ENCODE measurements around the gene CSGALNACT2. TPM values are rescaled to one million over a fixed set of nuclear protein-coding genes. Genes with fewer than 3 reads are reported as not detected.
A peak's percentile ranks its signal among the peaks of the same experiment; 100 is the strongest.

Gene CSGALNACT2
- total and polyA plus RNA-seq, 10 of the 15 experiments (the other 5 are each of a cell fraction or from before 2014, with no cell fraction given): 2.5 to 12.6 (median 8.7) TPM

DNA sequence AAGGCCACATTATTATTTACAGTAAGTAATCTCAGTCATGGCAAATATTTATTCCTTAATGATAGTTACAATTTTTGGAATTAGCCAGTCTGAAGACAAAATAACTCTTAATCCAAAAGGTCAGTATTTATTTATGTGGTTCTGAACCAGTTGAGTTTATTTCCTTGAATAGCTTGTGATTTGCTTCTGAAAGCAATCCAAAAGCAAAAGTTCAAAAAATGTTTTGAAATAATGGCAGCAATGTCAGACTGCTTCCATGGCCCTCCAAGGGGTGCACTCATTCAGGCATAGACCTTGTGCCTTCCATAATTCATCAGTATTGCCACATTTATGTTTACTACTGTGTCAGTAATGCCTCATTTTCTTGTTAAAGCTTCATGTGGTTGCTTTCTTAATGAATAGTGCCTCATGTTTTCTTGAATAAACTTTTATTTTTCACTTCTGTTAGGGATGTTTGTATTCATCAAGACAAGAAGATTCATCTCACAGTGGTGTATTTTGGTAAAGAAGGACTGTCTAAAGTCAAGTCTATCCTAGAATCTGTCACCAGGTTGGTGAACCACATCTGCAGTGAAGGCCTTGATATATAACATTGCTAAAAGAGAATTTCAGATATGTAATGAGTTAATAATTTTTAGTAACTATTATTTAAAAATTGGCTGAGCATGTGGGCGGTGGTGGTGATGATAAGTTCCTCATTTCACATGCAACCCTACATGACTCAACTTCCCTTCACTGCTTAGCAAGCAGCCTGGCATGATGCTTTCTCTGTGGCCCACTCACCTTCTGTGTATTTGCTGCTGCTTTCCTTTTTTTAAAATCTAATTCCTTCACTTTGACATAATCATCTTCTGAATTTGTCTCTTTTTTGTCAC lies 22.0 kb downstream of the CSGALNACT2 start:
- Histone ChIP-seq H3K4me3 (no peak overlapping the region), H3K4me2 (ENCODE audit: control insufficient read depth, insufficient read depth) (no peak overlapping the region), H3K36me3 (ENCODE audit: control insufficient read depth in 2 of 2, insufficient read depth in 2 of 2, low read length in 1 of 2) (peaks cover 2 to 6% of the 10 kb centered on the region in 2 experiments; a peak in 2 of 4 replicates), H3K4me1 (ENCODE audit: control insufficient read depth, insufficient read depth, low read length) (no peaks in the 10 kb centered on the region; the same call in 1 of the 2 replicates), H3K9me3 (replicated peaks; ENCODE audit: control insufficient read depth, insufficient read depth, low read length) (no peaks in the 10 kb centered on the region), H3K27me3 (replicated peaks in 1 of 2; ENCODE audit: control insufficient read depth in 2 of 2, insufficient read depth in 2 of 2, low read length in 1 of 2) (no peaks in the 10 kb centered on the region), H3K27ac (ENCODE audit: control insufficient read depth, insufficient read depth) (no peak overlapping the region; the same call in 1 of the 2 replicates), H4K20me1 (ENCODE audit: control insufficient read depth, insufficient read depth) (no peaks in the 10 kb centered on the region), H3K9ac (ENCODE audit: control insufficient read depth, insufficient read depth, low read length) (no peak overlapping the region), H2AFZ (ENCODE audit: control insufficient read depth, low read depth, low read length) (no peak overlapping the region), H3K79me2 (ENCODE audit: control insufficient read depth, insufficient read depth, low read length) (peaks cover 1% of the 10 kb centered on the region)
- intact Hi-C loops (cut with micrococcal nuclease; ENCODE audit: unreplicated experiment): no loop called here
- CTCF ChIA-PET: interaction anchor here (1.4 to 1.8 kb wide), 2 partner anchors 10 to 11 kb away, joined by 4 to 6 read pairs; no protein-coding TSS in a partner anchor
- RAD21 ChIA-PET (ENCODE audit: unreplicated experiment): interaction anchor here (0.5 to 0.9 kb wide), 3 partner anchors 14 to 525 kb away, joined by 3 to 4 read pairs (median 3); no protein-coding TSS in a partner anchor
- SMC1A ChIA-PET (ENCODE audit: uncharacterized antibody, unreplicated experiment): interaction anchor here (0.7 to 3.0 kb wide), 3 partner anchors 10 to 19 kb away, joined by 3 to 8 read pairs (median 3); no protein-coding TSS in a partner anchor
- peak; percentile 75 for ATAC-seq
- DNase-seq (ENCODE audit: low read depth, low spot score): no peak
- FAIRE-seq: no peak
- no peak for TF ChIP-seq CREB1 (IDR thresholded peaks at IDR 0.05; ENCODE audit: low read depth)
- TF ChIP-seq, protein P1, sequence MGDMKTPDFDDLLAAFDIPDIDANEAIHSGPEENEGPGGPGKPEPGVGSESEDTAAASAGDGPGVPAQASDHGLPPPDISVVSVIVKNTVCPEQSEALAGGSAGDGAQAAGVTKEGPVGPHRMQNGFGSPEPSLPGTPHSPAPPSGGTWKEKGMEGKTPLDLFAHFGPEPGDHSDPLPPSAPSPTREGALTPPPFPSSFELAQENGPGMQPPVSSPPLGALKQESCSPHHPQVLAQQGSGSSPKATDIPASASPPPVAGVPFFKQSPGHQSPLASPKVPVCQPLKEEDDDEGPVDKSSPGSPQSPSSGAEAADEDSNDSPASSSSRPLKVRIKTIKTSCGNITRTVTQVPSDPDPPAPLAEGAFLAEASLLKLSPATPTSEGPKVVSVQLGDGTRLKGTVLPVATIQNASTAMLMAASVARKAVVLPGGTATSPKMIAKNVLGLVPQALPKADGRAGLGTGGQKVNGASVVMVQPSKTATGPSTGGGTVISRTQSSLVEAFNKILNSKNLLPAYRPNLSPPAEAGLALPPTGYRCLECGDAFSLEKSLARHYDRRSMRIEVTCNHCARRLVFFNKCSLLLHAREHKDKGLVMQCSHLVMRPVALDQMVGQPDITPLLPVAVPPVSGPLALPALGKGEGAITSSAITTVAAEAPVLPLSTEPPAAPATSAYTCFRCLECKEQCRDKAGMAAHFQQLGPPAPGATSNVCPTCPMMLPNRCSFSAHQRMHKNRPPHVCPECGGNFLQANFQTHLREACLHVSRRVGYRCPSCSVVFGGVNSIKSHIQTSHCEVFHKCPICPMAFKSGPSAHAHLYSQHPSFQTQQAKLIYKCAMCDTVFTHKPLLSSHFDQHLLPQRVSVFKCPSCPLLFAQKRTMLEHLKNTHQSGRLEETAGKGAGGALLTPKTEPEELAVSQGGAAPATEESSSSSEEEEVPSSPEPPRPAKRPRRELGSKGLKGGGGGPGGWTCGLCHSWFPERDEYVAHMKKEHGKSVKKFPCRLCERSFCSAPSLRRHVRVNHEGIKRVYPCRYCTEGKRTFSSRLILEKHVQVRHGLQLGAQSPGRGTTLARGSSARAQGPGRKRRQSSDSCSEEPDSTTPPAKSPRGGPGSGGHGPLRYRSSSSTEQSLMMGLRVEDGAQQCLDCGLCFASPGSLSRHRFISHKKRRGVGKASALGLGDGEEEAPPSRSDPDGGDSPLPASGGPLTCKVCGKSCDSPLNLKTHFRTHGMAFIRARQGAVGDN (IDR thresholded peaks at IDR 0.05): no peak
- no peak for TF ChIP-seq ASH2L (IDR thresholded peaks at IDR 0.05; ENCODE audit: borderline replicate concordance, low read depth)
- no TSS peak for BruUV-seq (replicated peaks)
- POLR2A ChIA-PET: no interaction called here
- 35% methylated on average over 1 of the region's 1 CpG for WGBS (ENCODE audit: insufficient coverage, insufficient replicate concordance, low lambda C conversion rate, missing lambda C conversion rate)
- in situ Hi-C loops (cut with MboI): loop anchor here (25.0 kb wide), 1 partner anchor 1802 kb away; the partner anchor contains the start of gene RASSF4
